Central memory CD4-positive, alpha-beta T cell (primary cell): ENCODE data around the gene ZSCAN2.
"Not testable (repeated sequence)": the region's sequence is repeated elsewhere in the genome, so short reads cannot be mapped to it uniquely, and the experiment has no call there.

Source experiments
- DNase-seq: peaks from one replicate; pipeline ENCODE4 v3.0.0; 2022
- total RNA-seq, 3 experiments: gene quantifications; one replicate each; lab custom pipeline; 2026; lab: John Stamatoyannopoulos, UW

ZSCAN2 gene
- total RNA-seq, result 5.0 to 13.2 (median 6.6) reads per million in 3 experiments

DNA sequence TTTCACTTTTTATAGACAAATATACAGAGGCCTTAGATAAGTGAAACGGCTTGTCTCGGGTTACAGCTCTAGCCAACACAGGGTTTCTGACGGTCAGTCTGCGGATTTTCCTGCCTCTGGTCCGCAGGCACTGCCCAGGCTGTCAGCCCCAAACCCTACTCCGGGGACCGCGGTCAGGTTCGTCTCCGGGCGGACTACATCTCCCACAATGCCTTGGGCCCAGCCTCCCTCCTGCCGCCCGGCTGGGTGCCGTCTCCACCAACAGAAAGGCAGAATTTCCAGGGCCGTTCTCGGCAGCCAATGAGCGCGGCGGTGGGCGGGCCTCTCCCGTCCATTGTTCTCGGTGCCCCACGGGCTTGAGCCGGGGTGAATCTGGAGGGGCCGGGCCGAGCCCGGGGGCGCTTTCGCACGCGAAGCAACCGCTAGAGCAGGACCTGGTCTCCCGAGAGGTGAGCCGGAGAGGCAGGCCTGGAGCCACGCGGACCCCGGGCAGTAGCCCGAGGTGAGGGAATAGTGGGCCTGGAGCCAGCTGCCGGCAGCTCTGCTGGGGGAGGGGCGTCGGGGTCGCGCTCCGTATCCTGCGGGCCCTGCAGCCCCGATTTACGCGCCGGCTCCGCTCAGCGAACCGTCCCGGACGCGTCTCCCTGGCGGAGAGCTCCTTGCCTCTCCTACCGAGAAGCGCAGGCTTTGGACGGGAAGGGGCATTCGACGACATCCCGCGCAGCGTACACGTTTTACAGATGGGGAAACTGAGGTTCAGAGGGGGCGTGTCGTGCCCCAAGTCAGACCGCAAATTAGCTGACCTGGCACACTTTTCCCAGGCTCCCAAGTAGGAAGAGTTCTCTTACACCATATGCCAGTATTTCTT is at the start of gene ZSCAN2:
ZSCAN2 (plus strand) TSS at position 323 of the 868 bp plus-strand sequence. CDS start 2,919 bp downstream, outside the sequence.
- peak; percentile 91 for DNase-seq

DNA sequence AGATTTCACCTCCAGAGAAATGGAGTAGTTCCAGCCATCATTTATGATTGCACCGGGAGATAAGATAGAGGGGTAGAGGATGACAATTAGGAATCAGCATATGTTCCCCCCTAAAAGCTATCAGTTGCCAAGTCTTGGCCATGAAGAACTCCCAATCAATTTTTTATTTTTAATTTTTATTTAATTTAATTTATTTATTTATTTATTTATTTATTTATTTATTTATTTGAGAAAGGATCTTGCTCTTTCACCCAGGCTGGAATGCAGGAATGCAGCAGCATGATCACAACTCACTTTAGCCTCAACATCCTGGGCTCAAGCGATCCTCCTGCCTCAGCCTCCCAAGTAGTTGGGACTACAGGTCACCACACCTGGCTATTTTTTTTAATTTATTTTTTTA is 49.2 kb upstream of the ZSCAN2 start:
- not testable (repeated sequence) for DNase-seq

DNA sequence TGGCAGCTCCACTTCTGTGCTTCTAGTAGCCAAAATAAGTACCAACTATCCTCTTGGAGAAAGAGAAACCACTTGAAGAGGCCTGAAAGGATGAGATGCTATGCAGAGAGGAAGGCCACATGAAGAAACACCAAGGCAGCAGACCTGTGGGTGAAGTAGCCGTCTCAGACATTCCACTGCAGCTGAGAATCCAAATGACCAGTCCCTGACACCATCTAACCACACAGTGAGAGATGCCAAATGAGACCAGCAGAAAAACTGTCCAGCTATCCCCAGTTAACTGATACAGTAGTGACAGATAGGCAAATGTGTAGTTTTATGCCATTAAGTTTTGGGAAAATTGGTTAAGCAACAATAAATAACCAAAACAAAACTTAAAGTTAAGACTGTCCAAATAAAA is 47.9 kb upstream of the ZSCAN2 start:
- no peak for DNase-seq

DNA sequence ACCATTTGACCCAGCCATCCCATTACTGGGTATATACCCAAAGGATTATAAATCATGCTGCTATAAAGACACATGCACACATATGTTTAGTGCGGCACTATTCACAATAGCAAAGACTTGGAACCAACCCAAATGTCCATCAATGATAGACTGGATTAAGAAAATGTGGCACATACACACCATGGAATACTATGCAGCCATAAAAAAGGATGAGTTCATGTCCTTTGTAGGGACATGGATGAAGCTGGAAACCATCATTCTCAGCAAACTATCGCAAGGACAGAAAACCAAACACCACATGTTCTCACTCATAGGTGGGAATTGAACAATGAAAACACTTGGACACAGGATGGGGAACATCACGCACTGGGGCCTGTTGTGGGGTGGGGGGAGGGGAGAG is 44.1 kb upstream of the ZSCAN2 start:
- DNase-seq, result not testable (repeated sequence)

DNA sequence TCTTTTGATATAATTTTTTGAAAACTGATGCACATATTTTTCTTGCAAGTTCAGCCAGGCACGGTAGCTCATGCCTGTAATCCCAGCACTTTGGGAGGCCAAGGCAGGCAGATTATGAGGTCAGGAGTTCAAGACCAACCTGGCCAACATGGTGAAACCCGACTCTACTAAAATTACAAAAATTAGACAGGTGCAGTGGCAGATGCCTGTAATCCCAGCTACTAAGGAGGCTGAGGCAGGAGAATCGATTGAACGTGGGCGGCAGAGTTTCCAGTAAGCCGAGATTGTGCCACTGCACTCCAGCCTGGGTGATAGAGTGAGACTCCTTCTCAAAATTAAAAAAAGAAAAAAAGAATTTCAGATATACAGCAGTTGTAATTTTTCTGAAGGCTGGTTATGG is 32.8 kb upstream of the ZSCAN2 start:
- DNase-seq, result not testable (repeated sequence)

DNA sequence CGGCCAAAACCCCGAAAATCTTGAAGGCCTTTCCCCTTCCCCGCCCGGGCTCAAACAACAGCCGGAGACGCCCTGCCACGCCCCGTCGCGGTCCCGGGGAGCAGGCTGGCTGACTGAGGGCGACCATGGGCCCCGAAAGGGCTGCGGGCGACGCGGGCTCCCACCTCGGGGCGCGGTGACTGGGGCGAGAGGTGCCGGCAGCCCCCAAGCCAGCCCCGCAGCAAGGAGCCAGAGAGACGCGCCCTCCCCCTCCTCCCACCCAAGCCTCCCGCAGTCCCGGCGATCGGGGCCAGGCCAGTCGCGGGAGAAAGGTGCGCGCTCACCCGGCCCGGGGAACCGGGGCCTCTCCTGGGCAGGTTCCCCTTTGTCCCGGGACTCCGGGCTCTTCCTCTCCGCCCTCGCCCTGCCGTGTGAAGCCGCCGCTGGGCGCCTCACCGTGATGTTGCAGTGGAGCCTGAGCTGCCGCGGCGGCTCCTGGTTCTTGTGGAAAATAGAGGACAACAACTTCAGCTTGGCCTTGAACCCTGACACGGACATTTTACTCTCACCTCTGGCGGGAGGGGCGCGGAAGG is 30.6 kb upstream of the ZSCAN2 start:
- DNase-seq, result peak; percentile 26

DNA sequence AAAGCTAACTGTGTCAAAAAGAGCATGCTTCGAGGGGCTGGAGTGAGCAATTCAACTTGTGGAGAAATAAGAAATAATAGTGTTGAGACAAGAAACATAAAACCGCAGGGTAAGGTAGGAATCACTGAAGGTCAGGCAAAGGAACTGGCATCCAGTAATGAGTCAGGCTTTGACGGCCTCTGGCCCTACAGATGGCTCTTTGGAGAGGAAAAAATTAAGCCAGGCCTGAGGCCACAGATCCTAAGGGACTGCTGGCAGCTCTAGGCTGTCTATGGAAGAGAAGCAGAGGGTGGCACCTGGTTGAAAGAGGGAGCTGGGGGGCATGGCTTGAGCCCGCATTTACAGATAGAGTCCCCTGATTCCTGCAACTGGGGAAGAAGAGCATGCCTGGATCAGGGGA is 28.6 kb upstream of the ZSCAN2 start:
- DNase-seq, result no peak

DNA sequence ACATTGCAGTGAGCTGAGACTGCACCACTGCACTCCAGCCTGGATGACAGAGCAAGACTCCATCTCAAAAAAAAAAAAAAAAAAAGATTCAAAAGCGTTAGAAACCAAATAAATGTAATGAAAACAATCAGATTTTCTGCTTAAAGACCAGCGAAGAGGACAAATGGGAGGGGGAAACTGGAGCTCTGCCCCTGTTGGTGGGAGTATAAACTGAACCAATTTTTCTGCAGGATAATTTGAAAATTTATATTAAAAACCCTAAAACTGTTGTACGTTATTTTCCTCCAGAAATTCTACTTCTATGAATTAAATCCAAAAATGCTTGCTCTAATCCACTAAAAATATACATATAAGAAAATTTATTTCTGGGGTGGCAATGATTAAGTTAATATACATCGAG is 25.3 kb upstream of the ZSCAN2 start:
- no peak for DNase-seq

DNA sequence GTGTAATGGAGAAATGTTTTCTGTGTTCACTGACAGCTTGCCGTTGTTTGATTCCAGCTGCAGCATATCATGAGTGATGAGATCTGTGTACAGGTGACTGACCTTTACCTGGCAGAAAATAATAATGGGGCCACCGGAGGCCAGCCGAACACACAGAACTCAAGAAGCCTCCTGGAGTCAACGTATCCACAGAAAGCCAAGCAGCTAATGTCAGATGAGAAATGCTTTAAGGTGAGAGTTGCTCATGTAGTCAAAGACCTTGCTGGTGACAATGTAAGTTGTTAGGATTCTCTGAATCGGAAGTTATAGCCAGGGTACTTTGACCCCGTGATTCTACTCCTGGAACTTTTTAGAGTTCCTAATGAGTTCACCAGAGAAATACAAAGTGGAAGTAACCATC is 22.9 kb upstream of the ZSCAN2 start:
- not testable (repeated sequence) for DNase-seq

DNA sequence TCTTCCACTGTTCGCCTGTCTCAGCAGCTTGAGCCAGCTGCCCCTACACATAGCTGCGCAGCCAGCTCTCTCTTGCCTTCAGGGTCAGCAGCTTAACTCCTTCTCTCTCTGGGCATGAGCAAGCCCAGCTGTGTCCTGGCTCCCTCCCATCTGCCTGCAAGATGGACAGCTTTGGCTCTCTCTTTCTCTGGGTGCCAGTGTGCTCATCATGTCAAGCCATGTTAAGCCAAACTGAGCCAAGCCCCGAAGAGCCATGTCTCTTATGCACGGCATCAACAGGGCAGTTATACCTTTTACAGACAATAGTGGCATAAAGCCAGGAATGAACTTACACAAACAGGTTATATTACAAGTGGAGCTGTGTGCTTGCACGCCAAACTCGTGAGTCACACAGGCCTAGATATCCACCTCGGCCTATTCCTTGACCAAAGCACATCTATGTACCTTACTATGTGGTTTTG is 21.5 kb upstream of the ZSCAN2 start:
- DNase-seq, result not testable (repeated sequence)

DNA sequence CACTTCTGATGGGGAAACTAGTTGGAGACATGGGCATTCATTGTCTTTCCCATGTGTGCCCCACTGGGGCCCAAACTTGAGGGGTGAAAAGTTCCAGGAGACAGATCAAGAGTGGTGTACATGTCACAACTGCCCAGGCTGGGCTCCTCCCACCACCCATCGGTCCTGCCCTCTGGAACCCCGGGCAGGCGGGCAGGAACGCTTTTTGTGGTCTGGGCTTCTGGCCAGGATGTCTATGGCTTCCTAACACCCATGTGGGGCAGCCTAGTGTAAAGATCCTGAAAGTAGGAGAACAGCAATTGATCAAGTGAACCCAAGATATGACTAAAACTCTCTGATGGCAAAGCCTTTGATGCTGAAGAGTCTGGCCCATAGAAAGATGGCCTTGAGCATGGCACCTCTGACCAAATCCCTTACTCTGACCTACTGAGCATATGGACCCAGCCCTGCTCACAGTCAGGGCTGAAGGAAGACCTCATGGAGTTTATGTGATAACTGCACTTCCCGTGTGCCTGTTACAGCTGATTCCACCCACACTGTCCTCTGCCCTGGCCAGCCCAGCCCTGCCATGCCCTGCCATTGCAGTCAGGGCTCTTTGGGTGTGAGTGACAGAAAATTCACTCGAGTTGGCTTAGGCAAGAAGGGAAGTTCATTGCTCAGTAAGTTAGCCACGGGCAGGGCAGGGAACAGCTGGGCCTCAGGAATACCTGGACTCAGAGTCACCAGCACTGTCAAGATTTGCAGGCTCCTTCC is 19.0 kb upstream of the ZSCAN2 start:
- DNase-seq, result not testable (repeated sequence)

DNA sequence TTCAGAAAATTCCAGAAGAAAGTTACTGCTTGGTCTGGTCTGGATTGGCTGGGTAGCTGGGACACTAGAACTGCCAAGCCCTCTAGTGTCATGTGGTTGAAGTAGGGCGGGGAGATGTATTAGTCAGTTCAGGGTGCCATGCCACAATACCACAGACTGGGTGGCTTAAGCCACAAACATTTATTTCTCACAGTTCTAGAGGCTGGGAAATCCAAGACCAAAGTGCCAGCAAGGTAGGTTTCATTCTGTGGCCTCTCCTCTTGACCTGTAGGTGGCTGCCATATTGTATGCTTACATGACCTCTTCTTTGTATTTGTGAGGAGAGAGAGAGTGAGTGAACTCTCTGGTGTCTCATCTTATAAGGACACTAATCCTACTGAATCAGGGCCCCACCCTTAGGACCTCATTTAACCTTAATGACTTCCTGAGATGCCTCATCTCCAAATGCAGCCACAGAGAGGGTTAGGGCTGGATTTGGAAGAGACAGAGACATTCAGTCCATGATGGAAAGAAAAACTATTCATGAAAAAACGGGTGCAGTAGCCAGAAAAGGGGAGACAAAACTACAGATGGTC is 18.1 kb upstream of the ZSCAN2 start:
- no peak for DNase-seq

DNA sequence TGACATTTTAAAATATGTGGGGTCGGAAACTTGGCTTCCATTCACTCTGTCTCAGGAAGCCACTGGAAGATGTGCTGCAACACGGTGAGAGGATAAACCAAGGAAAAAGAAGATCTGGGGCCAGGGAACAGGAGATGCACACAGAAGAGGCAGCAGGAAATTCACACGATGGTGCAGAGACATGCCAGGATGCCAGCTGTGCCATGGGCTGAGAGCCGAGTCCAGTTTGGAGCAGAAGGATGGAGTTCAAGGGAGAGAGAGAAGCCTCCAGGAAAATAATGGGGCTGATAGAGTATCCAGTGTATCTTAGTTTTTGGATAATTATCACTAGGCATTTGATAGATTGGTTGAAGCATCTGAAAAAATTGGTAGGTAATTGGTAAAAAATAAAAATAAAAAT is 16.9 kb upstream of the ZSCAN2 start:
- DNase-seq, result not testable (repeated sequence)

DNA sequence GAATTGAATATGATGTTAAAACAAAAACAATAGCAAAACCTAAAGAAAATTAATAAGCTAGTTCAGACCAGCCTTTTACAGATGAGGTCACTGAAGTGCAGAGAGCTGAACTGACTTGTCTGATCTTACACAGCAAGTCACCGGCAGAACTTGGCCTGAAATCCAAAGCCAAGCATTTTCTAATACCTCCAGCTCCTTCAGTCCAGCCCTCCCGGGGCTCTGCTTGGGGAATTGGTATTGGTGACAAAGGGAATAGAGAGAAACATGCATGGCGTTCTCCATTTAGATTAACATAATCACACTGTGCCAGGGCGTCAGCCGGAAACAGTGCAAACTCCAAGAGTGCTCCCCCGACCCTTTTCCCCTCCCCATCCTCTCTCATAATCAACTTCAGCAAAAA is 14.1 kb upstream of the ZSCAN2 start:
- no peak for DNase-seq

DNA sequence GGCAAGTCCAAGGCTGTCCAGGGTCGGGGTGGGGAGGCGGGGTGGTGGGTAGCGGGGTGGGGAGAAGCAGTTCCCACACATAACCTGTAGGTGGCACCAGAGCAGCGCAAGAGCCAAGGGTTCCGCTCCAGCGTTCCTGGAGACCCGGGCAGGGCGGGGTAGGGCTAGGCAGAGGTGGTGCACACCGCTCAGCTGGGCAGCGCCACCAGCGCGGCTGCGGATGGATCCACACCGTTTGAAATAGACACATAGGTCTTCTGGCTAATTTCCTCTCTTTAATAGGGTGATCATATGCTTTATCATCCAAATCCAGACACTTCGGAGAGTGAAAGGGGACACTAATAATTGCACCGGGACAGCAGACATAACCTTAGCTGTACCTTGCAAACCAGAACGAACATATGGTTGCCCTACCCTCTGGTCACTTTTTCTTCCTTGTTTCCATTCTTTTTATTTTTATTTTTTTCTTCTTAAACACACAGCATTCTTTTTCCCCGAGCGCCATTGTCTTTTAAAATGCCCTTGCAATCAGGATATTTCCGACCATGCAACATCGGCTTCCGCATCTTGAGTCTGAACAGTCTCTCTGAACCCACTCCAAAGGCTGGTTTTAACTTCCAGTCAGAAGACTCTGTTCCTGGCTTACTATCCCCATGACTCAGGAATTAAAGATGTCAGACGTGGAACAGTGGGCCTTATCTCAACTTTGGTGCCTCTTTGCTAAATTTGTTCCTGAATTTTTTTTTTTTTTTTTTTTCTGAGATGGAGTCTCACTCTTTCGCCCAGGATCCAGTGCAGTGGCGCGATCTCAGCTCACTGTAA is 12.5 kb upstream of the ZSCAN2 start:
- DNase-seq, result peak; percentile 75

DNA sequence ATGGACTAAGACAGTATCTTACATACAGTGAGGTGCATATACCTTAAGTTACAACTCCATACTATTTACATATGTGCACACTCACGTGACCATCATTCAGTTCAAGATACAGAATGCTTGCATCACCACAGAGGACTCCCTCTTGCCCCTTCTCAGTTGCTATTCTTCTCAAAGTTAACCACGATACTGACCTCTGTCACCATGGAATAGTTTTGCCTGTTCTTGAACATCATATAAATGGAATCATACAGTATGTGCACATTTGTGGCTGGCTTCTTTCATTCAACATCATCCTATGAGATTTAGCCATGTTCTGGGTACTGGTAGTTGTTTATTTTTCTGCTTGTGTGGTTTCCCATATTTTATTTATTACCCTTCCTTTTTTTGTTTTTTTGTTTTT is 10.4 kb upstream of the ZSCAN2 start:
- DNase-seq, result no peak

DNA sequence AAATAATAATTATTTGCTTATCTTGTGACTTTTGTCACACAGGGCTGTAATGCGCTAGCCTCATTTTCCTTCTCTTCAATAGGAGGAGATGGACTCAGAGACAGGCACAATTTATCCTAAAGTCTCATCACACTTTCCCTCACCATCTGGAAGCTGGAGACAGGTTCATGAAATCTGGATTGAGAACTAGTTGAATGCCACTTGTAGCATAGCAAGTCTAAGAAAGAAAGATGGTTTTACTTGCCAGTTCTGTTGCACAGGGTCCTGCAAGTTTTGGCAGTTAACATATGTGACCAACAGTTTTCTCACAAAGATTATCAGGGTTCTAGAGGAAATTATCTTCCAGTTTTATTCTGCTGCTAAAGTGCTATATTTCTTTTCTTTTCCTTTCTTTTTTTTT is 9.0 kb upstream of the ZSCAN2 start:
- no peak for DNase-seq

DNA sequence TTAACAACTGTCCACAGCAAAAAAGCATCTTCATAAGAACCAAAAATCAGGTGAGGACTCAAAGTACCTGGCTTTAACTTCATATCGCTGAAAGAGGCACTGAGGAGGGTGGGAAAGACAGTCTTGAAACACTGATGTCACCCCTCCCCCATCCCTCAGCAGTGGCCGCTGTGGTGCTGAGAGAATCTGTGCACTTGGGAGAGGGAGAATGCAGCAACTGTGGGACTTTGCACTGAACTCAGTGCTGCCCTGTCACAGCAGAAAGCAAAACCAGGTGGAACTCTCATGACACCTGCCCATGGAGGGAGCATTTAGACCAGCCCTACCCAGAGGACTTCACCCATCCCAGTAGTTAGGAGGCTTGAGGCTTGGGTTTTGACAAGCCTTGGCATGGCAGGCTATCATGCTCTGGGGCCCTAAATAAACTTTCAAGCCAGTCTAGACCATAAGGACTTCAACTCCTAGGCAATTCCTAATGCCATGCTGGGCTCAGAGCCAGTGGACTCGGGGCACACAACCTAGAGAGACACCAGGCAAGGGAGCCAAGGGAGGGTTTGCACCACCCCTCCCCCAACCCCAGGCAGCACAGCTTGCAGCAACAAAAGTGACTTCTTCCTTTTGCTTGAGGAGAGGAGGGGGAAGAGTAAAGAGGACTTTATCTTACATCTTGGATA is 6.1 kb upstream of the ZSCAN2 start:
- DNase-seq, result no peak

DNA sequence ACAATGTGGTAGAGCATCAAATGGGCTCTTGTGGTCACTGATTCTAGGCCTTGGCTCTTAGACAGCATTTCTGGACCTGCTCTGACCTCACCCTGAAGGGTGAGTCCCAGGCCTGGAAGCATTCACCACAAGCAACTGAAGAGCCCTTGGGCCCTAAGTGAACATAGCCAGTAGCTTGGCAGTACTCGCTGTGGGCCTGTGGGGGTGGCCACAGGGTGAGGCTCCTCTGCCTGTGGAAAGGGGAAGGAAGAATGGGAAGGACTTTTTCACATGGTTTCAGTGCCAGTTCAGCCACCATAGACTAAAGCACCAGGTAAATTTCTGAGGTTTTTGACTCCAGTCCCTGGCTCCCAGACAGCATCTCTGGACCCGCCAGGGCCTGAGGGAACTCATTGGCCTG is 5.1 kb upstream of the ZSCAN2 start:
- DNase-seq, result no peak

DNA sequence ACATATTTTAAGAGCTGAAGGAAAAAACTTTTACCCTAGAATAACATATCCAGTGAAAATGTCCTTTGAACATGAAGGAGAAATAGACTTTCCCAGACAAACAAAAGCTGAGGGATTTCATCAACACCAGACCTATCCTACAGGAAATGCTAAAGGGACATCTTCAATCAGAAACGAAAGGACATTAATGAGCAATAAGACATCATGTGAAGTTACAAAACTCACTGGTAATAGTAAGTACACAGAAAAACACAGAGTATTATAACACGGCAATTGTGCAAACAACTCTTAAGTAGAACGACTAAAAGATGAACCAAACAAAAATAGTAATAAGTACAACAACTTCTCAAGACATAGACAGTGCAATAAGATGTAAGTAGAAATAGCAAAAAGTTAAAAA is 3.5 kb upstream of the ZSCAN2 start:
- DNase-seq, result no peak

DNA sequence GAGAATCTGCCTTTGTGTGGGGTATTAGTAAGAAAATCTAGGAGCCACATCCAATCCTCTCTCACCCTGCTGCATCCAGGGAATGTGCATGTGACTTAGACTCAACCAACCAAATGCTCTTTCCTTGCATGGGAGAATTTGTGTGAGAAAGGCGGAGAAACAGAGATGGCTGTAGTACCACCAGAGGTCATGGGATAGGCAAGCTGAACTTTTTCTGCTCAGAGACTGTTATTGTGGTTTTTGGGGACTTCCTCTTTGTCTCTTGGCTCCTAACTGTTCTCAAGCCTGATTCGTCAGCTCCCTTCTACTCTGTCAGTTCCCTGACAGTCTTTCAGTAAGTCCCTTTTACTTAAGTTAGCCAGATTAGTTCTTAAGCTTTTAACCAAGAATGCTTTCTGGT is 2.6 kb upstream of the ZSCAN2 start:
- DNase-seq, result peak; percentile 72

DNA sequence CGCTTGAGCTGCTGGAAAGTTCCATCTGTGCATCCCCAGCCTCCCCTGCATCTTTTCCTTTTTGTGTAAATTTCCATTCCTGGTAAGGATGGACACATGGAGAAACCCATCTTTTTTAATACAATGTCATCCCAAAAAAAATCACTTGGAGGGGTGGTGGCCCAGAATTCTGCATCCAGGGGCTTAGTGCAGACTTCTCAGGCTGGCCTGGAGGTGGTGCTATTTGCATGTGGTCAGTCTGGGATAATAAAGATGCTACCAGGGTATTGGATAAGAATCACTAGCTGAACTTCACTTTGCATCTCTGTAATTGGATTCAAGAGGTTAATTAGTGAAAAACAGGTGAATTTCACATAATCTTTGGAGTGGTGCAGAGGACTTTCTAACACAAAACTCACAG is 1.8 kb upstream of the ZSCAN2 start:
- DNase-seq, result no peak
